ENCODE measurements around the gene LIX1.

Gene LIX1

DNA sequence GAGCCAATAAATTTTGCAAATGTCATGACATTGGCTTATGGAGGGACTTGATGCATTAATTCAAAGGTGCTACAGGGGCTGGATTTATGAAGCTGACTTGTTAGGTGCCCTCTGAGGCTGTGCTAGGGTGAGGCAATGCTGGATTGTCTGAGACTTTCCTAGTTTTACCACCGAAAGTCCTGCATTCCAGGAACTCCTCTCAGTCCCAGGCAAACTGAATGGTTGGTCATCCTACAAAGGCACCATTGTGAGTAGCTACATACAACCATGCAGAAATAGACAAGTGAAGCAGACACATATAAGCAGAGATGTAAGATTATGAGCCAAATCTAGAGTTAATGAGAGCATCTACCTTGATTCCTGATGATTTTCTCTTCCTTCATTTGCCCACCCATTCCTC is 95.3 kb downstream of the LIX1 start:
- Mint-ChIP-seq H3K4me3 (no peak overlapping the region), H3K9me3 (peaks cover 3% of the 10 kb centered on the region), H3K36me3 (no peaks in the 10 kb centered on the region), H3K27ac (no peak overlapping the region), H3K4me1 (no peaks in the 10 kb centered on the region)
- DNase-seq (ENCODE audit: low spot score in 2 of 2) = no peak
- no peak for ATAC-seq

DNA sequence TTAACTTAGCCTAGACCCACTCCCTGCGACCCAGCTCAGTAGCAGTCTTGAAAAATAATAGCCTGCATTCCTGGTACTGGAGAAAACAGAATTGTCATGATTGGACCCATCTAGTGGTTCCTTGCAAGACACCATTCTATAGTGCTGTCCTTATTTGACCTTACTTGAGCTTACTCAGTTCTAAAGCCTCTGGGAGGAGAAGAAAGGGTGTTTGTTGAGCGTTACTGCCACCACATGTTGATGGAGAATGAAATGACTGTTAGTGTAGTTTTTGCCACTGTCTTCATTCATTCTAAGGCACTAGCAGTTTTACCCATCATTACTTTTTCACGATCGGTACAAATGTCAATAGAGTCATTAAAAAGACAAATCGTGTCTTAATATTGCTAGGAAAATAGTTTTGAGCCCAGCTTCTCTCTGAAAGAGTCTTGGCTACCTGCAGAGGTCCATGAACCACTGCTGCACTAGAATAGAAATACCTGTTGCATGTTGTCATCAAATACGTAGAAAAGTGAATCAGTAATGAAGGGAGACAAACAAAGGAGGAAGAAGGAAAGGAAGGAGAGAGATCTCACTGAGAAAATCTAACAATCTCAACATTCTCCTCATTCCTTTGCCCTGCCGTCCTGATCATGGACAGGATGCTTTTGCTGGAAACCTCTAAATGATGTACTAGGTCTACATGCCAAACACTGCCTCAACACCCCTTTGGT is 96.0 kb downstream of the LIX1 start:
- H3K4me3 Mint-ChIP-seq = no peak overlapping the region
- DNase-seq (ENCODE audit: low spot score in 2 of 2) (no peak), ATAC-seq (peak; percentile 77)
- H3K27ac Mint-ChIP-seq = no peak overlapping the region
- H3K9me3 Mint-ChIP-seq = no peaks in the 10 kb centered on the region
- H3K4me1 Mint-ChIP-seq = no peaks in the 10 kb centered on the region
- H3K36me3 Mint-ChIP-seq = no peaks in the 10 kb centered on the region

DNA sequence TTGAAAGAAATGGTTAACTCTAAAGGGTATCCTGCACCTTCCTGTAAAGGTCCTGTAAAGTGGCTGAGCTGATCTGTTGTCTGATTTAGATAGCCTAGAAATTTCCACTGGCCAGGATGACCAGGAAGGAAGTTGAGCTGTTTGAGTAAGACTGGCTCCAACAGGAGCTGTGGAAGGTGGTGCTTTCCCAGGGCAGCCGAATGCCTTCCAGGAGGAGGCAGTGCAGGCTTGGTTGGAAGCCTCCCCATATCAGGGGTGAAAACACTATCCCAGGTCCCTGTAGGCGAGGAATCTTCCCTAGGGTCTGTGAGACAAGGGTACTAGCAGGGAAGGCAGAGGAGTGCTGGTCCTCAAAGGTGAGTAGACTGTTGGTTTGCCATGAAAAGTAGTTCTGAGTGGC is 98.4 kb downstream of the LIX1 start:
- no peak for DNase-seq (ENCODE audit: low spot score in 2 of 2)

DNA sequence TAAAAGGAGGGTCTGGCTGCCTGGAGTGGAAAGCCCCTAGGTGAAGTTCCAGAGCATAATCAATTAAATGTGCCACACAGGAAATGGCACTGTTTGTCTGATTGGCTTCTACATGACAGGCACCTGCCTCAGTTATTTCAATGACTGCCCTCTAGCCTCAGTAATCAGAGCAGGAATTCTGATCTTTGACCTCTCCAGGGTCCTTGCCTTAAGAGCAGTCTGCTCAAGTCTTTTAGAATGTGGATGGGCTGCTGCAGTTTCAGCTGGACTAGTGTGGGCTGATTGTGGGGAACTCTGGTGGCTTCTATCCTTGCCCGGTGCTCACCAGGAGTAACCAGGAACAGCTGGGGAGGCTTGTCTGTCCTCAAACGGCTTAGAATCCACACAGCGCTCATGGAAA is 98.9 kb downstream of the LIX1 start:
- no peak overlapping the region for H3K4me3 Mint-ChIP-seq
- no peak for ATAC-seq
- no peaks in the 10 kb centered on the region for H3K9me3 Mint-ChIP-seq
- DNase-seq (ENCODE audit: low spot score in 2 of 2) = no peak
- no peak overlapping the region for H3K27ac Mint-ChIP-seq
- no peaks in the 10 kb centered on the region for H3K36me3 Mint-ChIP-seq
- peaks cover 4% of the 10 kb centered on the region for H3K4me1 Mint-ChIP-seq

More for the DNA sequence above, 98.4 kb downstream of the LIX1 start:
- Mint-ChIP-seq H3K36me3 (no peaks in the 10 kb centered on the region), H3K4me1 (no peaks in the 10 kb centered on the region), H3K4me3 (no peak overlapping the region), H3K27ac (no peak overlapping the region), H3K9me3 (no peaks in the 10 kb centered on the region)
- ATAC-seq = peak; percentile 24

DNA sequence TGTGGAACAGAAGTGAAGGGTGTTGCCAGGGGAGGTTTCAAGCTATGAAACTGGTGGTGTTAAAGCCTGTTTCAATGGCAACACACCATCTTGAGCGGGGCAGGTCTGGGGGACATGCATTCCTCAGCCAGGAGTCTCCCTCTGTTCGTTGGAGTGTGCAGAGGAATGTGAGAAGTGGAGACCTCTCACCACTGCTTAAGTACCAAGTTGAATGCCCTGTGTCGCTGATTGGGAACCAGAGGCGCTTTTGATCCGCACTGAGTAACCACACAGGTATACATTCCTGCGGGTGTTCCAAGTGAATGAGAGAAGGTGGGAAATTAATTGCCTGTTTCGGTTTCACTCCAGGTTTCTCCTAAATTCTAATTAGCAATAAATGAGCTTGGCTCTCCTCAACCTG is 99.4 kb downstream of the LIX1 start:
- Mint-ChIP-seq H3K27ac (no peak overlapping the region), H3K4me1 (peaks cover 4% of the 10 kb centered on the region), H3K36me3 (no peaks in the 10 kb centered on the region), H3K9me3 (no peaks in the 10 kb centered on the region), H3K4me3 (no peak overlapping the region)
- no peak for ATAC-seq
- no peak for DNase-seq (ENCODE audit: low spot score in 2 of 2)
